KBM-7 (cell line): ENCODE measurements around the gene KRTAP29-1.
"Not testable (repeated sequence)": the region's sequence is repeated elsewhere in the genome, so short reads cannot be mapped to it uniquely, and the experiment has no call there.

Experiments used
- DNase-seq: peaks from one replicate; pipeline ENCODE4 v3.0.0-alpha.2; 2015
- in situ Hi-C: fragments of 300-500 bp; cut with MboI; formaldehyde crosslinking; loops from 2 replicates; pipeline ENCODE4 v1.14.3; 2020; ENCODE audit warnings: low sequenced_read_pairs, low pct_unique_long_range_greater_than_20kb, mixed read lengths

Gene KRTAP29-1

GRCh38 chr17:41258406-41258805 lies 44.2 kb downstream of the KRTAP29-1 start:
- DNase-seq = no peak
- in situ Hi-C loops = no loop called here

- in situ Hi-C loops = no loop called here
- no peak for DNase-seq
These were observed 46.4 kb downstream of the KRTAP29-1 start for GRCh38 chr17:41256291-41256685.

- in situ Hi-C loops = not testable (repeated sequence)
These were observed 47.0 kb downstream of the KRTAP29-1 start, which contains the start of gene KRTAP9-9 for GRCh38 chr17:41255381-41256290. TSS of gene KRTAP9-9 (plus strand) at chr17:41255384.

GRCh38 chr17:41254861-41255260 lies 47.8 kb downstream of the KRTAP29-1 start:
- in situ Hi-C loops = no loop called here
- DNase-seq = no peak

More at GRCh38 chr17:41255381-41256290, 47.0 kb downstream of the KRTAP29-1 start, which contains the start of gene KRTAP9-9:
- not testable (repeated sequence) for DNase-seq
